HG03558 (cell line): ENCODE results near the gene SHBG.
"Not testable (repeated sequence)": the region's sequence is repeated elsewhere in the genome, so short reads cannot be mapped to it uniquely, and the experiment has no call there.

Source experiments
- ATAC-seq: cut with Tn5 transposase; IDR thresholded peaks from one replicate; pipeline ENCODE4 v1.9.1; 2021; ENCODE audit warnings: moderate number of reproducible peaks; ENCODE audit not compliant: unreplicated experiment; ENCODE audit errors: extremely low read depth

Gene SHBG

DNA sequence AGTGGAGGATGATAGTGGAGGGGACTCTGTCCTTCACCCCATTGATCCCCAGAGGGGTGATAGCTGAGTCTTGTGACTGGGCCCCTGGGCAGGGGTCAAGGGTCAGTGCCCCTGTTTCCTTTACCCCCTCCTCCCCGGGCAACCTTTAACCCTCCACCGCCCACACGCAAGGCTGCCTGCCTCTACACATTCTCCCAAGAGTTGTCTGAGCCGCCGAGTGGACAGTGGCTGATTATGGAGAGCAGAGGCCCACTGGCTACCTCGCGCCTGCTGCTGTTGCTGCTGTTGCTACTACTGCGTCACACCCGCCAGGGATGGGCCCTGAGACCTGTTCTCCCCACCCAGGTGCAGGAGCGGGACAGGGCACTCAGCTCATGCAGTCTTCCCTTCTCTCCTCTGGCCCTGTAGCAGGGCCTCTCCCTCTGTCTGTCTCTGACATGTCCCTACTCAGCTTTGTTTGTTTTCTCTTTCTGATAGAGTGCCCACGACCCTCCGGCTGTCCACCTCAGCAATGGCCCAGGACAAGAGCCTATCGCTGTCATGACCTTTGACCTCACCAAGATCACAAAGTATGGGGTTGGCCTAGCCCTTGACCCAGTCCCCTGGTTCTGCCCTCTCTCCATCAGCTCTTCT is at the start of gene SHBG:
TSS of gene SHBG (plus strand) at position 197 of the 633 bp plus-strand sequence. CDS start at position 235, 38 bp downstream.
- ATAC-seq, result no peak

DNA sequence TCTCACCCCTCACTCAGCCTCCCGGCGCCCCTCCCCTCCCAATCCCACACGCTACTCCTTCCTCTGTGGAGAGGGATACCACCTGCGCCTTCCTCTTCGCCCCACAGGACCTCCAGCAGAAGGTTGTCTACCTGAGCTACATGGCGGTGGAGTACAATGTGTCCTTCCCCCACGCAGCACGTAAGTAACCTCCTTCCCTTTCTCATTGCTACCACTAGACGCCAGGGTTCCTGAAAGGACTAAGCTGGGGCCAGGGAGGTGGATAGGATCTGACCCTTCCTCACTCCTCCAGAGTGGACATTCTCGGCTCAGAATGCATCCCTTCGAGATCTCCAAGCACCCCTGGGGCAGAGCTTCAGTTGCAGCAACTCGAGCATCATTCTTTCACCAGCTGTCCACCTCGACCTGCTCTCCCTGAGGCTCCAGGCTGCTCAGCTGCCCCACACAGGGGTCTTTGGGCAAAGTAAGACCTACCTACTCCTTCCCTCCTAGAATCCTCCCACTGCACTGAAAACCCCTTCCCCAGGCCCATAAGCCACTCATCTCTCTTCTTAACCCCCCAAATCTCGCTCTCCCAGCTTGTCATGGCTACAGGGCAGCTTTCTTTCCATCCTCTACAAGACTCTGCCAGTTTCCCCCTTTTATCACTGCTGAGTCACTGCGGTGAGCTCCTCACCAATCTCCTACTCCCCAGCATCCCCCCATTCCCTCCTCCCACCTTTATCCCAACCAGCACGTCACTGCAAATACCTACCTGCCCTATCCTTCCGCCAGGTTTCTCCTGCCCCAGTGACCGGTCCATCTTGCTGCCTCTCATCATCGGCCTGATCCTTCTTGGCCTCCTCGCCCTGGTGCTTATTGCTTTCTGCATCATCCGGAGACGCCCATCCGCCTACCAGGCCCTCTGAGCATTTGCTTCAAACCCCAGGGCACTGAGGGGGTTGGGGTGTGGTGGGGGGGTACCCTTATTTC is 49.0 kb upstream of the SHBG start:
- no peak for ATAC-seq

DNA sequence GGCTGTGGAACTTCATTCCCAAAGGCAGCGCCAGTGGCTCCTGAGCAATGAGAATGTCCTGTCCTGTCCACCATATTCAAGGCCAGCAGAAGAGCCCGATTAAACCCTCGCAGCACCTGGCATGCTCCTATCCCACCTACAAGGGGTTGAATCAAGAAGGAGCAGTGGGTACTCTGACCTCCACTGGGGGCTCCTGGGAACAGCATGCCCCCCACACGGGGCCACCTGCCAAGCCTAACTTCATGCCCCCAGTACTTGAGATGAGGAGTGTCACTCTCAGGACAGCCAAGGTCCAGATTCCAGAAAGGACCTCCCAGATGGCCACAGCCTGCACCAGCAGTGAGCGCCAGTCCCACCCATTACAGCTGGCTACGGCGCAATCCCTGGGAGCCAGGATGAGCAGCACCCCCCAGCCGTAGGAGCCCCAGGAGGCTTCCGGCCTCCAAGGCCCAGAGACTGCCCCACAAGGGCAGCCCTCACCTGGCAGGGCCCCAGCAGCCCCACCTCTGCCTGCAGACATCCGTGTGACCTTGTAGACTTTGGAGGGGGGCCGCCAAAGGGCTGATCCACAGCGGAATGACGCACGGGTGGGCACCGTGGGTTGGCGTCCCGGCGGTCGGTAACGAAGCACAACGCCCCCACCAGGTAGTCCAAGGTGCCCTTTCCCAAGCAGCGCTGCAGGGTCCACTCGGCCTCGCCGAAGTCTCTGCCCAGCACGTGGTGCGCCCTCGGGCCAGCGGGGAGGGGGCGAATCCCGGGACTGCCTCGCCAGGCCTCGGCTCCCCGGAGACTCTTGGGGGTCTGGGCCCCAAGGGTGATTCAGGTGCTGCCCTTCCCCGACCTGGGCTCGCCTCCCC is 47.3 kb upstream of the SHBG start:
- ATAC-seq, result no peak

DNA sequence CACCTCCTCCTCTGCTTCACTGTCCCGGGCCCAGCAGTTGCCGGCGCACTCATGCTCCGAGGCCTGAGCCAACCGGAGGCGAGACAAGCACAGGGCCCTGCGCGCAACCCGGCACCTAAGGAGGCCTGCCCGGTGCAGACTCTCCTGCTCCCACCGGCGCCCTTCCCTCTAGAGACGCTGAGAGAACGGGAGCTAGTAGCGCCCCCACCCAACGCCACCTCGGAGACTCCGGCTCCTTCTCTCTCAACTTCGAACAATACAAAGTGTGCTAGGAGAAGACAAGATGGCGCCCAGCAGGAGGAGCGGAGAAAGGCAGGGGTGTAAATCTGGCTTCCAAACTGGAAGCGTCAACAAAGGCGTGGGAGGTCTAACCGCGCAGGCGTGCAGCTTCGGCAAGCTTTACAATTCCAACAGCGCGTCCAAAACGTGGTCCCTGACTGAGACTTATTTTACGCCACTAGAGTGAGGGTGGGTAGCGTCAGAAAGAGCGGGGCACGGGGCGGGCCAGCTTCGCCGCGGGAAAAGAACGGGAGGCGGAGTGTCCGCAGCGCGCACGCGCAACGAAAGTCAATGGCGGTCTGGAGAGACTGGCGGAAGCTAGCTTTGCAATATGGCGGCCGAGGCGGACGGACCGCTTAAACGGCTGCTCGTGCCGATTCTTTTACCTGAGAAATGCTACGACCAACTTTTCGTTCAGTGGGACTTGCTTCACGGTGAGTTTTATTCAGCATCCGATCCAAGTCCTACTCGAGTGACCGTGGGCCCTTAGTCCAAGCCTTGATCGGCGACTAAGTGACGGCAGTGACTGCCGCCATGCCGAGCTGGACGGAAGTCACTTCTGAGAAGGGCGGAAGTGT is 46.5 kb upstream of the SHBG start, which contains the start of gene MPDU1:
TSS of gene MPDU1 (plus strand) at position 600 of the 857 bp plus-strand sequence. CDS start at position 611, 11 bp downstream.
- ATAC-seq, result no peak

DNA sequence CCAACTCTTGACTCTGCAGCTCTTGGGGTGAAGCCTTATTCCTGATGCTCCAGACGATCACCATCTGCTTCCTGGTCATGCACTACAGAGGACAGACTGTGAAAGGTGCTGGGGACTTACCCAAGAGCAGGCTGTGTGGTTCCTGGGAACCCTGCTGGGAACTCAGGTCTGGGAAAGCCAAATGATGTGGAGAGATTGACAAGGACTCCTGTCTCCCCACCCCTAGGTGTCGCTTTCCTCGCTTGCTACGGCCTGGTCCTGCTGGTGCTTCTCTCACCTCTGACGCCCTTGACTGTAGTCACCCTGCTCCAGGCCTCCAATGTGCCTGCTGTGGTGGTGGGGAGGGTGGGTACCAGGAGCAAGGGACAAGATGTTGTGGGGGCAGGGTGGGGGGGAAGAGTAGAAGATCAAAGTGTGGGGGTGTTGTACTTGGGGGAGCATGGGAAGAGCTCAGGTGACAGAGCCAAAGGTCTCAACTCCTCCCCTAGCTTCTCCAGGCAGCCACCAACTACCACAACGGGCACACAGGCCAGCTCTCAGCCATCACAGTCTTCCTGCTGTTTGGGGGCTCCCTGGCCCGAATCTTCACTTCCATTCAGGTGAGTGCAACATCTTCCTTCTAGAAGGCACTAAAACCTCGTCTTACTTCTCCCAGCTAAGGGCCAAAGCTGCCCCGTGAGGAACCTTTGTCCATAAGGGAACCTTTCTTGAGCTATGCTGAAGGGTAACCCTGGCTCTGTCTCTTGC is 43.1 kb upstream of the SHBG start:
- no peak for ATAC-seq

GRCh38 chr17:7587420-7588151 is 42.3 kb upstream of the SHBG start:
- no peak for ATAC-seq

GRCh38 chr17:7588553-7589203 is 41.3 kb upstream of the SHBG start:
- ATAC-seq, result no peak

- no peak for ATAC-seq
Observed at GRCh38 chr17:7589204-7589868, 40.6 kb upstream of the SHBG start.

DNA sequence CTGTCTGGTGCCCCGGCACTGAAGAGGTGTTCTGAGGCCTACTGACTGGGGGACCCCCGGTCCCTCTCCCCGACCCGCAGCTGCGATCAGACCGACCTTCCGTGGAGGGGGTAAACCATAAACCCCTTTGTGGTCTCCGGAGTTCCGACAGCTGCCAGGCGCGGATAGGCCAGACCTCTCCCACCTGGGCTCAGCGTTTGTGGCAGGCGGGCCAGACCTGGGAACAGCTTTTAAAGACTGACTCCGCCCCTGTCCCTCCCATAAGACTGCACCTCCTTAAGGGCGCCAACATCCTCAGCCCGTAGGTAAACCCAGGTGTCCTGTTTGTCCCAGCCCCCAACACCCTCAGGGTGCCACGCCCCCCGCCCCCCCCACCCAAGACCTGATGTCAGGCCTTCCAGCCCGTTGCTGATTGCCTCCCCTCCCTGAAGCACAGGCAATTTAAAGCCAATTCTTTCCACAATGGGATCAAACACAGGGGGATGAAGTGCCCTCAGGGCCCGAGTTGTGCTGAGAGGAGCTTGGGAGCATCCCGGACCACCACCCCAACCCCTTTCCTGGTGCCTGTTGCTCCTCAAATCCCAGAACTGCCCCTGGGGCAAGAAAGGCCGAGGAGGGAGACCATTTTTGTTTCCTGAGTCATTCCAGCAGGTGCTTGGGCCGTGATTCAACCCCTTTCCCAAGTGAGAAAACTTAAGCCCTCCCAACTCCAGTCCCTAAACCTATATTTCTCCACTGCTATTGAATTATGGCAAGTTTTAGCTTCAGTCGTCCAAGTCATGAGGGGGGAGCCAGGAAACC is 39.8 kb upstream of the SHBG start, which contains the start of gene SOX15:
TSS of gene SOX15 (minus strand) at position 204 of the 801 bp plus-strand sequence. CDS start 418 bp downstream, outside the sequence.
- no peak for ATAC-seq

- no peak for ATAC-seq
Observed at GRCh38 chr17:7590743-7591142, 39.2 kb upstream of the SHBG start.

- ATAC-seq, result no peak
Observed at GRCh38 chr17:7591596-7591995, 38.3 kb upstream of the SHBG start.

- ATAC-seq, result no peak
Observed at GRCh38 chr17:7592422-7593021, 37.4 kb upstream of the SHBG start.

GRCh38 chr17:7593296-7593695 is 36.6 kb upstream of the SHBG start:
- no peak for ATAC-seq

DNA sequence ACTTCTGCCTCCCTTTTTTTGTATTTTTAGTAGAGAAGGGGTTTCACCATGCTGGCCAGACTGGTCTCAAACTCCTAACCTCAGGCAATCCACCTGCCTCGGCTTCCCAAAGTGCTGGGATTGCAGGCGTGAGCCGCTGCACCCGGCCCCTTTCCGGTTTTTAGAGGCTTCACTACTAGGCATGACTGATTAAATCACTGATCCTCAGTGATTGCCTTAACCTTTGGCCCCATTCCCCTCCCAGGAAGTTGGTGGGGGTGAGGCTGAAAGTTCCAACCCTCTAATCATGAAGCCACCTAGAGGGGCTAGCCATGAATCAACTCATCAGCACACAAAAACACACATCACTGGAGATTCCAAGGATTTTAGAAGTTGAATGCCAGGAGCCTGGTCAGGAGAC is 32.4 kb upstream of the SHBG start:
- ATAC-seq, result not testable (repeated sequence)

GRCh38 chr17:7606280-7606679 is 23.7 kb upstream of the SHBG start:
- no peak for ATAC-seq

DNA sequence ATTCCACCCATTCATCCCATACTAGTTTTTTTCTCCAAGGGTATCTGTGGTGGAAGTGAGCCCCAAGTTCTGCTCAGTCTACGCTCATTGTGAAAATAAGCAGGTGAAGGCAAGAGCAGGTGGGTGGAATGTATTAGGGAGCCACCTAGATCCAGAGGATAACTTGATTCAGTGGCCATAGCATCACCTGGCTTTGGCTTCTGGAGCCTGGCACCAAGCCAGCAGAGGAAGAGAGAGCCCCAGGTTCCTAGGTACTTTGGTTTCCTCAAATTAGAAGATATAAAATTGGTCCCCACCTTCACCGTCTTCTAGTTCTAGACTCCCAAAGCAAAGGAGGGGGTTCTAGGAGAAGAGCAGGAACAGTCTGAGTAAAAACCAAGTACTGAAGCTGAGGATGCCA is 19.3 kb upstream of the SHBG start:
- ATAC-seq, result no peak
